Kidney epithelial cell (primary cell): Measurements from ENCODE around the gene CRBN. TPM values are rescaled to one million over a fixed set of nuclear protein-coding genes. Genes with fewer than 3 reads are reported as not detected.

Experiments
- DNase-seq: peaks from one replicate; pipeline ENCODE4 v3.0.0-alpha.2; 2010; ENCODE audit warnings: low read depth
- H3K27me3 ChIP-seq: 2 replicates; pipeline ENCODE4 v1.6.0; 2011; ENCODE audit warnings: low read length; ENCODE audit not compliant: control insufficient read depth, insufficient read depth
- H3K36me3 ChIP-seq: 2 replicates; pipeline ENCODE4 v1.5.1; 2011; ENCODE audit warnings: low read length; ENCODE audit not compliant: control insufficient read depth, insufficient read depth
- H3K4me3 ChIP-seq: 2 replicates; pipeline ENCODE4 v1.5.1; 2011; ENCODE audit warnings: low read depth, mild to moderate bottlenecking, control low read depth, low read length
- CTCF ChIP-seq: IDR thresholded peaks from 2 replicates; pipeline ENCODE4 v1.5.1; 2011; ENCODE audit warnings: mild to moderate bottlenecking, moderate library complexity, low read length, control low read depth, inconsistent platforms; ENCODE audit not compliant: insufficient read depth, poor library complexity, severe bottlenecking
- total RNA-seq: library from RNA; depleted of rRNA; stranded (reverse); fragments of >200 nt; gene quantifications from 2 replicates; pipeline ENCODE4 v1.2.3, GENCODE V29; 2015

Gene CRBN
- total RNA-seq, 1 donor from 2014 or later = 43.9 TPM

GRCh38 chr3:3113042-3113709 is 66.3 kb downstream of the CRBN start:
- Histone ChIP-seq H3K36me3 (no peaks in the 10 kb centered on the region), H3K27me3 (no peaks in the 10 kb centered on the region), H3K4me3 (no peak overlapping the region)
- TF ChIP-seq CTCF = no peak
- no peak for DNase-seq

- no peaks in the 10 kb centered on the region for H3K27me3 ChIP-seq
- DNase-seq = no peak
- no peak overlapping the region for H3K4me3 ChIP-seq
- TF ChIP-seq CTCF = no peak
- no peaks in the 10 kb centered on the region for H3K36me3 ChIP-seq
Observed at GRCh38 chr3:3110749-3111361, 68.6 kb downstream of the CRBN start.

GRCh38 chr3:3110299-3110630 is 69.2 kb downstream of the CRBN start, which contains the start of gene IL5RA:
TSS of gene IL5RA (minus strand) at chr3:3110374. CDS start at chr3:3104984, 5,390 bp downstream.
- DNase-seq = no peak
- Histone ChIP-seq H3K27me3 (no peaks in the 10 kb centered on the region), H3K4me3 (no peak within 1 kb of the TSS), H3K36me3 (no peaks in the 10 kb centered on the region)
- no peak for TF ChIP-seq CTCF

GRCh38 chr3:3109407-3110298 is 69.8 kb downstream of the CRBN start:
- no peak overlapping the region for H3K4me3 ChIP-seq
- DNase-seq = no peak
- H3K36me3 ChIP-seq = no peaks in the 10 kb centered on the region
- H3K27me3 ChIP-seq = no peaks in the 10 kb centered on the region
- no peak for TF ChIP-seq CTCF

- Histone ChIP-seq H3K36me3 (no peaks in the 10 kb centered on the region), H3K27me3 (no peaks in the 10 kb centered on the region), H3K4me3 (no peak overlapping the region)
- no peak for DNase-seq
- TF ChIP-seq CTCF = no peak
Observed at GRCh38 chr3:3107858-3108257, 71.6 kb downstream of the CRBN start.
